Activated naive CD4-positive, alpha-beta T cell treated with anti-CD3 and anti-CD28 coated beads, Interleukin-2, amount 50 U/mL, for 24 hours (primary cell): ENCODE data around the gene MAP3K21.

Experiments
- H3K27ac Mint-ChIP-seq: one replicate; pipeline ENCODE4 v1.8.0; 2021; ENCODE audit warnings: mild to moderate bottlenecking, mixed read lengths
- H3K27me3 Mint-ChIP-seq: one replicate; pipeline ENCODE4 v1.8.0; 2021; ENCODE audit warnings: mixed read lengths
- H3K36me3 Mint-ChIP-seq: one replicate; pipeline ENCODE4 v1.8.0; 2021; ENCODE audit warnings: mixed read lengths
- H3K4me1 Mint-ChIP-seq: one replicate; pipeline ENCODE4 v1.8.0; 2021; ENCODE audit warnings: mixed read lengths
- H3K4me3 Mint-ChIP-seq: one replicate; pipeline ENCODE4 v1.8.0; 2021; ENCODE audit warnings: mild to moderate bottlenecking, mixed read lengths
- H3K9me3 Mint-ChIP-seq: one replicate; pipeline ENCODE4 v1.8.0; 2021; ENCODE audit warnings: mixed read lengths

The MAP3K21 gene

DNA sequence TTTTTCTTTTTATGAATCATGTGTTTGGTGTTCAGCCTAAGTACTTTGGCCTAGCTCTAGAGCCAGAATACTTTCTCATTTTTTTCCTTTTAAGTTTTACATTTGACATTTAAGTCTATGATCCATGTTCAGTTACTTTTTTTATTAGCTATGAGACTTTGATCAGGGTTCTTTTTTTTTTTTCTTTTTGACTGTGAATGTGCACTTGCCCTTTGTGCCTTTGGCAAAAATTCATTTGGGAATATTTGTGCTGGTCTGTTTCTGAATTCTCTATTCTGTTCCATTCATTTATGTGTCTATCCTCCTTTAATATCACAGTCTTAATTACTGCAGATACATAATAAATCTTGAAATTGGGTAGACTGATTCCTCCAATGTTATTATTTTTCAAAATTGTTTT is 93.8 kb downstream of the MAP3K21 start:
- Mint-ChIP-seq H3K9me3 (no peaks in the 10 kb centered on the region), H3K27ac (no peak overlapping the region), H3K4me3 (no peak overlapping the region), H3K4me1 (no peaks in the 10 kb centered on the region), H3K27me3 (peaks cover 16% of the 10 kb centered on the region), H3K36me3 (peaks cover 2% of the 10 kb centered on the region)

DNA sequence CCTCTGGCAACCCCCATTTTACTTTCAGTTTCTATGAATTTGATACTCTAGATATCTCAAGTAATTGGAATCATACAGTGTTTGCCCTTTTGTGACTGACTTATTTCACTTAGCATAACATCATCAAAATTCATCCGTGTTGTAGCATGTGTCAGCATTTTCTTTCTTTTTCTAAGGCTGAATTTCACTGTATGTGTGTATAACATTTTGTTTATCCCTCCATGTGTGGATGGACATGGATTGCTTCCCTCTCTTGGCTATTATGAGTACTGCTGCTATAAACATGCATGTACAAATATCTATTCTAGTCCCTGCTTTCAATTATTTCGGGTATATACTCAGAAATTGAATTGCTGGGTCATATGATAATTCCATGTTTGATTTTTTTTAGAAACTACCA is 97.3 kb downstream of the MAP3K21 start:
- no peak overlapping the region for H3K27ac Mint-ChIP-seq
- no peak overlapping the region for H3K4me3 Mint-ChIP-seq
- no peaks in the 10 kb centered on the region for H3K4me1 Mint-ChIP-seq
- peaks cover 24% of the 10 kb centered on the region for H3K27me3 Mint-ChIP-seq
- peaks cover 2% of the 10 kb centered on the region for H3K36me3 Mint-ChIP-seq
- no peaks in the 10 kb centered on the region for H3K9me3 Mint-ChIP-seq

- Mint-ChIP-seq H3K36me3 (peaks cover under 1% of the 10 kb centered on the region), H3K27me3 (peaks cover 33% of the 10 kb centered on the region), H3K27ac (no peak overlapping the region), H3K4me1 (no peaks in the 10 kb centered on the region), H3K9me3 (peaks cover 4% of the 10 kb centered on the region), H3K4me3 (no peak overlapping the region)
Measured at GRCh38 chr1:233427907-233428306, 100.4 kb downstream of the MAP3K21 start.

DNA sequence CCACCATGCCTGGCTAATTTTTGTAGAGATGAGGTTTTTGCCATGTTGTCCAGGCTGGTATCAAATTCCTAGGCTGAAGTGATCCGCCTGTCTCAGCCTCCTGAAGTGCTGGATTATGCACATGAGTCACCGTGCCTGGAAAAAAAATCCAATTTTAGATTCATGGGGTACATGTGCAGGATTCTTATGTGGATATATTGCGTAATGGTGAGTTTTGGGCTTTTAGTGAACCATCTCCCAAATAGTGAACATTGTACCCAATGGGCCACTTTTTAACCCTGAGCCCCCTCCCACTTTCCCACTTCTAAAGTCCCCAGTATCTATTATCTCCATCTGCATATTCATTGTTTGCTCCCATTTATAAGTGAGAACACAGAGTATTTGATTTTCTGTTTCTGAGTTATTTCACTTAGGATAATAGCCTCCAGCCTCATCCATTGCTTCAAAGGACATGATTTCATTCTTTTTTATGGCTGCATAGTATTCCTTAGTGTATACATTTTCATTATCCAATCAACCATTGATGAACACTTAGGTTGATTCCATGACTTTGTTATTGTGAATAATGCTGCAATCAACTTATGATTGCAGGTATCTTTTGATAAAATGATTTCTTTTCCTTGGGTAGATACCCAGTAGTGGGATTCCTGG is 104.4 kb downstream of the MAP3K21 start:
- Mint-ChIP-seq H3K4me3 (no peak overlapping the region), H3K36me3 (no peaks in the 10 kb centered on the region), H3K4me1 (no peaks in the 10 kb centered on the region), H3K27ac (no peak overlapping the region), H3K27me3 (peaks cover 24% of the 10 kb centered on the region), H3K9me3 (peaks cover 5% of the 10 kb centered on the region)

DNA sequence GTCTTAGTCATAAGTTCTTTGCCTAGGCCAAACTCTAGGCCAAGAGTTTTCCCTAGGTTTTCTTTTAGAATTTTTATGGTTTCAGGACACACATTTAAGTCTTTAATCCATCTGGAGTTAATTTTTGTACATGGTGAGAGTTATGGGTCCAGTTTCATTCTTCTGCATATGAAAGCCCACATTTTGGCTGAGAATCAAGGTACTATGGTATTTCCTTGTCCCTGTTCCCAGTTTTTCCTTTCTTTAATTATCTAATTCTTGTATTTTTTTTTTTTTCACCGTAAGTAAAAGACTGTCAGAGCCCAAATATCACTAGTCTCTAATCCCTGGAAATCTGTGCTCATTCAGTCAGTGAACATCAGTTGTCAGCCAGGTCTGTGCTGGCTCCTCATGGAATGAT is 105.4 kb downstream of the MAP3K21 start:
- Mint-ChIP-seq H3K4me1 (no peaks in the 10 kb centered on the region), H3K36me3 (no peaks in the 10 kb centered on the region), H3K4me3 (no peak overlapping the region), H3K27me3 (peaks cover 19% of the 10 kb centered on the region), H3K27ac (no peak overlapping the region), H3K9me3 (peaks cover 5% of the 10 kb centered on the region)

DNA sequence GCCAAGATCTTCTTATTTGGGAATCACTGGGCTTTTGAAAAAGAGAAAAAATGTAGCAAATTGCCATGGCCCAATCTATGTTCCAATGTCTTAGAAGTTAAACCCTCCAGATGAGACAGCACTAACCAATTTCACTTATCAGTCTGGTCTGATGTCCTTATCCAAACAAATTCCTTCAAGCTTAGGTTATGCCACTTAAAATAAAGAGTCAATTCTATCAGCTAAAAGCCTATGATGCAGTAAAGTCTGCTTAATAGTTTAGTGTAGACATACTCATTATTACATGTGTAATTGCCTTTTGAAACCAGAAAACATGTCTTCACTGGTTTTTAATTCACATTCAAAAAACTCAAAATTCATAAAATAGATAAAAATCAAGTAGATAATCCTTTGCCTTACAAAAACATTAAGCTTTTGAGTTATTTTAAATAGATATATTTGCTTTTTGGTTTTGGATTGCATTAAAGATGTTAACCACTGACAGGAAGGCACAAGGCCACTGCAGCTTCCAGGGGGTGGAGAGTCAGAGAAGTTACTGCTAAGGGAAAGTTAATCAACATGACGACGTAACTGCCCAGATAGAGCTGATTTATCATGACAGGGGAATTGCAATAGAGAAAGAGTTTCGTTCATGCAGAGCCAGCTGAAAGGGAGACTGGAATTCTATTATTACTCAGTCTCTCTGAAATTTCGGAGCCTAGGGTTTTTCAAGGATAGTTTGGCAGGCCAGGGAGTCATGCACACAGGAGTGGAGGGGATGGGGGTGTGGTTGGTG is 106.1 kb downstream of the MAP3K21 start:
- Mint-ChIP-seq H3K36me3 (no peaks in the 10 kb centered on the region), H3K27me3 (peaks cover 19% of the 10 kb centered on the region), H3K9me3 (peaks cover 5% of the 10 kb centered on the region), H3K4me3 (no peak overlapping the region), H3K4me1 (no peaks in the 10 kb centered on the region), H3K27ac (no peak overlapping the region)
